Upper lobe of left lung (tissue), 6 donors: ENCODE data around the gene SULT1C3. TPM values are rescaled to one million over a fixed set of nuclear protein-coding genes. Genes with fewer than 3 reads are reported as not detected.

ENCODE experiments used
- ATAC-seq, 2 donors: fragments of 200-7000 bp; cut with Tn5 transposase; one replicate each; pipeline ENCODE4 v1.9.1; 2022; ENCODE audit warnings: mild to moderate bottlenecking in 2 of 2, moderate library complexity in 2 of 2; ENCODE audit not compliant: low FRiP score in 2 of 2
- DNase-seq, 2 donors: peaks; one replicate each; pipeline ENCODE4 v3.0.0-alpha.2; 2019 to 2020
- H3K27ac ChIP-seq, 4 donors: fragments of 200-600 bp; sonication (generic); one replicate each; pipeline ENCODE4 v1.5.1; 2016 to 2019
- H3K27me3 ChIP-seq, 4 donors: fragments of 200-600 bp; sonication (generic); one replicate each; pipeline ENCODE4 v1.5.1; 2017 to 2019
- H3K36me3 ChIP-seq, 4 donors: fragments of 200-600 bp; sonication (generic); one replicate each; pipeline ENCODE4 v1.5.1; 2016 to 2019
- H3K4me1 ChIP-seq, 4 donors: fragments of 200-600 bp; sonication (generic); one replicate each; pipeline ENCODE4 v1.5.1; 2018 to 2019
- H3K4me3 ChIP-seq, 4 donors: fragments of 200-600 bp; sonication (generic); one replicate each; pipeline ENCODE4 v1.5.1; 2017 to 2019; ENCODE audit warnings: mild to moderate bottlenecking in 2 of 4, moderate library complexity in 1 of 4
- H3K9me3 ChIP-seq, 4 donors: fragments of 200-600 bp; sonication (generic); one replicate each; pipeline ENCODE4 v1.5.1; 2018 to 2019
- CTCF ChIP-seq, 6 experiments: fragments of 450-650 bp in 4 of 6; fragments of 200-600 bp in 2 of 6; sonication (generic) in 2 of 6; IDR thresholded peaks; one replicate each; pipeline ENCODE4 v1.5.1; 2016 to 2019; ENCODE audit warnings: antibody characterized with exemption in 6 of 6
- EP300 ChIP-seq, 4 donors: sonication (generic); formaldehyde crosslinking; IDR thresholded peaks; one replicate each; pipeline ENCODE4 v1.5.1; 2017; ENCODE audit warnings: antibody characterized with exemption in 4 of 4, control low read depth in 2 of 4
- POLR2A ChIP-seq, 4 donors: fragments of 450-650 bp; IDR thresholded peaks; one replicate each; pipeline ENCODE4 v1.5.1; 2016 to 2017; ENCODE audit warnings: antibody characterized with exemption in 4 of 4, mild to moderate bottlenecking in 2 of 4
- POLR2AphosphoS5 ChIP-seq, 2 donors: sonication (generic); formaldehyde crosslinking; IDR thresholded peaks; one replicate each; pipeline ENCODE4 v1.5.1; 2017; ENCODE audit warnings: antibody characterized with exemption in 2 of 2
- WGBS, 2 donors: methylation state at CpG; one replicate each; pipeline ENCODE4 v1.1.5; 2017 to 2018; 5-methylcytosine and 5-hydroxymethylcytosine counted together
- total RNA-seq, 6 donors: library from RNA; depleted of rRNA in 4 of 6; stranded (reverse); fragments of >200 nt in 4 of 6; gene quantifications; one replicate each; pipeline versions ENCODE4 v1.1.0 to v1.2.1, GENCODE V29; 2016 to 2021
- donor health status: DM: no; HTN: no; CAD: no; lungs with moderate emphysema.
- donor health status: DM: no; HTN: yes; CAD: no; lungs with severe emphysema.

Gene SULT1C3
- total RNA-seq, 6 donors from 2014 or later, result not detected

GRCh38 chr2:108220191-108220590, 19.6 kb upstream of the SULT1C3 start:
- Histone ChIP-seq H3K4me3 (no peak overlapping the region), H3K36me3 (no peaks in the 10 kb centered on the region), H3K4me1 (peaks cover 0 to 7% (median 2%) of the 10 kb centered on the region in 4 donors), H3K27me3 (no peaks in the 10 kb centered on the region), H3K9me3 (peaks cover 0 to 13% (median 12%) of the 10 kb centered on the region in 4 donors), H3K27ac (no peak overlapping the region)
- no peak for DNase-seq
- no peak for ATAC-seq
- 91 to 94% methylated on average over 3 of the region's 3 CpGs for WGBS, 2 donors
- TF ChIP-seq CTCF (IDR thresholded peaks at IDR 0.05) (no peak), EP300 (IDR thresholded peaks at IDR 0.05) (no peak), POLR2A (IDR thresholded peaks at IDR 0.05) (no peak), POLR2AphosphoS5 (IDR thresholded peaks at IDR 0.05) (no peak)

GRCh38 chr2:108220942-108221541, 18.7 kb upstream of the SULT1C3 start:
- ATAC-seq, result no peak
- DNase-seq, result peak in 1 of 2 donors; percentile 46

GRCh38 chr2:108222261-108222660, 17.5 kb upstream of the SULT1C3 start:
- peaks cover 0 to 13% (median 12%) of the 10 kb centered on the region in 4 donors for H3K9me3 ChIP-seq
- DNase-seq (no peak), ATAC-seq (no peak)
- no peaks in the 10 kb centered on the region for H3K4me1 ChIP-seq
- no peaks in the 10 kb centered on the region for H3K27me3 ChIP-seq
- H3K36me3 ChIP-seq, result no peaks in the 10 kb centered on the region
- no peak overlapping the region for H3K27ac ChIP-seq
- 77 to 86% methylated on average over 3 of the region's 3 CpGs for WGBS, 2 donors
- TF ChIP-seq CTCF (IDR thresholded peaks at IDR 0.05) (no peak), EP300 (IDR thresholded peaks at IDR 0.05) (no peak), POLR2A (IDR thresholded peaks at IDR 0.05) (no peak), POLR2AphosphoS5 (IDR thresholded peaks at IDR 0.05) (no peak)
- no peak overlapping the region for H3K4me3 ChIP-seq

More at GRCh38 chr2:108220942-108221541, 18.7 kb upstream of the SULT1C3 start:
- Histone ChIP-seq H3K27ac (no peak overlapping the region), H3K36me3 (no peaks in the 10 kb centered on the region), H3K4me1 (no peaks in the 10 kb centered on the region), H3K4me3 (no peak overlapping the region), H3K27me3 (no peaks in the 10 kb centered on the region), H3K9me3 (peaks cover 0 to 13% (median 12%) of the 10 kb centered on the region in 4 donors)
- 71 to 87% methylated on average over 3 to 4 of the region's 4 CpGs for WGBS, 2 donors
- TF ChIP-seq POLR2A (IDR thresholded peaks at IDR 0.05), result no peak
- TF ChIP-seq POLR2AphosphoS5 (IDR thresholded peaks at IDR 0.05), result no peak
- TF ChIP-seq EP300 (IDR thresholded peaks at IDR 0.05), result no peak

- Histone ChIP-seq H3K36me3 (no peaks in the 10 kb centered on the region), H3K9me3 (peaks cover 0 to 13% (median 12%) of the 10 kb centered on the region in 4 donors), H3K4me3 (no peak overlapping the region), H3K4me1 (no peaks in the 10 kb centered on the region), H3K27me3 (no peaks in the 10 kb centered on the region), H3K27ac (no peak overlapping the region)
- WGBS, 2 donors, result 79 to 85% methylated on average over 4 of the region's 4 CpGs
- no peak for DNase-seq
- TF ChIP-seq POLR2A (IDR thresholded peaks at IDR 0.05) (no peak), CTCF (IDR thresholded peaks at IDR 0.05) (no peak), POLR2AphosphoS5 (IDR thresholded peaks at IDR 0.05) (no peak), EP300 (IDR thresholded peaks at IDR 0.05) (no peak)
- no peak for ATAC-seq
Observed at GRCh38 chr2:108223573-108223972, 16.2 kb upstream of the SULT1C3 start.

- no peak for ATAC-seq
- DNase-seq, result no peak
Observed at GRCh38 chr2:108224022-108224421, 15.7 kb upstream of the SULT1C3 start.

More at GRCh38 chr2:108224022-108224421, 15.7 kb upstream of the SULT1C3 start:
- no peaks in the 10 kb centered on the region for H3K4me1 ChIP-seq
- no peaks in the 10 kb centered on the region for H3K27me3 ChIP-seq
- H3K4me3 ChIP-seq, result no peak overlapping the region
- peaks cover 0 to 13% (median 12%) of the 10 kb centered on the region in 4 donors for H3K9me3 ChIP-seq
- H3K36me3 ChIP-seq, result no peaks in the 10 kb centered on the region
- TF ChIP-seq EP300 (IDR thresholded peaks at IDR 0.05) (no peak), POLR2A (IDR thresholded peaks at IDR 0.05) (no peak), POLR2AphosphoS5 (IDR thresholded peaks at IDR 0.05) (no peak), CTCF (IDR thresholded peaks at IDR 0.05) (no peak)
- 92 to 100% methylated on average over 1 of the region's 1 CpG for WGBS, 2 donors
- H3K27ac ChIP-seq, result no peak overlapping the region
